Activated T-cell treated with anti-CD3 and anti-CD28 coated beads for 4 hours (primary cell): ENCODE measurements around the gene RBM4.
A peak's percentile ranks its signal among the peaks of the same experiment; 100 is the strongest.

Experiments used
- DNase-seq: peaks from one replicate; pipeline ENCODE4 v3.0.0-alpha.2; 2020

Gene RBM4

GRCh38 chr11:66659763-66660162 lies 21.3 kb downstream of the RBM4 start:
- no peak for DNase-seq

- no peak for DNase-seq
These were observed 25.3 kb downstream of the RBM4 start for GRCh38 chr11:66663741-66664296.

- DNase-seq: no peak
These were observed 26.9 kb downstream of the RBM4 start for GRCh38 chr11:66665369-66665768.

GRCh38 chr11:66670816-66671215 lies 32.3 kb downstream of the RBM4 start:
- no peak for DNase-seq

GRCh38 chr11:66674964-66675602 lies 36.6 kb downstream of the RBM4 start:
- DNase-seq: no peak

GRCh38 chr11:66676282-66676919 lies 37.9 kb downstream of the RBM4 start:
- no peak for DNase-seq

- DNase-seq: no peak
These were observed 38.6 kb downstream of the RBM4 start for GRCh38 chr11:66676931-66677598.

- peak; percentile 83 for DNase-seq
These were observed 39.3 kb downstream of the RBM4 start, which contains the start of gene RBM4B for GRCh38 chr11:66677599-66678375. Gene RBM4B, minus strand, starts transcription at chr11:66677887. Its CDS starts 808 bp downstream, at chr11:66677079.

- DNase-seq: no peak
These were observed 42.6 kb downstream of the RBM4 start for GRCh38 chr11:66680966-66681645.

- DNase-seq: no peak
These were observed 45.4 kb downstream of the RBM4 start for GRCh38 chr11:66683877-66684276.

GRCh38 chr11:66684635-66685034 lies 46.1 kb downstream of the RBM4 start:
- DNase-seq: no peak

- DNase-seq: no peak
These were observed 47.0 kb downstream of the RBM4 start for GRCh38 chr11:66685276-66686099.

GRCh38 chr11:66686100-66686785 lies 47.7 kb downstream of the RBM4 start:
- DNase-seq: no peak

- no peak for DNase-seq
These were observed 48.6 kb downstream of the RBM4 start for GRCh38 chr11:66686801-66687750.

- DNase-seq: no peak
These were observed 49.4 kb downstream of the RBM4 start for GRCh38 chr11:66687831-66688281.

GRCh38 chr11:66688561-66689534 lies 50.3 kb downstream of the RBM4 start:
- no peak for DNase-seq

- no peak for DNase-seq
These were observed 51.4 kb downstream of the RBM4 start for GRCh38 chr11:66689661-66690590.
